C4-2B (cell line): ENCODE results near the gene ANKIB1.

ENCODE experiments used
- CTCF ChIP-seq: fragments of 450-650 bp; conservative IDR thresholded peaks from 2 replicates; pipeline ENCODE4 v1.5.1; 2017; ENCODE audit warnings: mild to moderate bottlenecking
- ZFX ChIP-seq: fragments of 450-650 bp; IDR thresholded peaks from 2 replicates; pipeline ENCODE4 v1.6.1; 2017

DNA sequence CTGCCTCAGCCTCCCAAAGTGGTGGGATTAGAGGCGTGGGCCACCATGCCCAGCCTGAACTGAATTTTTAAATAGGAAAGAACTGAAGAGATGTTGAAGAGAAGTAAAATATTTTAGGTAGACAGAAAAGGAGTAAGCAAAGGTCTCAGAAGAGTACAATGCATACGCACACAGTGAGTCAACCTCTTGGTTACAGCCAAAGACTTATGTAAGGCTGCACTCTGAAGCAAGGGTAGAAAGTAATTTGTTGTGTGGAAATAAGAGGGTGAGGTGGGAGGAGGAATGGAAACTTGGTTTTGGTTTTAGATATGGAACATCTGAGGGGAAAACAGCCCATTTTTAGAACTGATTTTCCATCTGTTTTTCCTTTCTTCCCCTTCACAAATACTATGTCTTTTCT, 17.7 kb upstream of the ANKIB1 start:
- no peak for TF ChIP-seq CTCF
- no peak for TF ChIP-seq ZFX
